K562 (cell line): ENCODE results near the gene NR0B2. TPM values are rescaled to one million over a fixed set of nuclear protein-coding genes. Genes with fewer than 3 reads are reported as not detected.

Experiments
- ATAC-seq: fragments of 200-7000 bp; cut with Tn5 transposase; 3 replicates; pipeline ENCODE4 v1.9.1; 2020; ENCODE audit warnings: moderate library complexity
- BruUV-seq: library from RNA; stranded (reverse); fragments of 400-500 nt; replicated peaks from 2 replicates; lab custom pipeline; 2021; lab: Mats Ljungman, UMichigan
- CTCF ChIA-PET: fragments of 300-600 bp; formaldehyde crosslinking; extraction: SDS; loops from one replicate; lab custom pipeline; 2021; ENCODE audit warnings: low intra/inter-chr PET ratio; lab: Yijun Ruan, JAX
- POLR2A ChIA-PET: fragments of 300-600, 350-650 bp; sonication (Branson Sonifier 250); formaldehyde crosslinking; extraction: SDS; loops from one replicate; lab custom pipeline; 2021; ENCODE audit warnings: antibody characterized with exemption, inconsistent platforms; lab: Yijun Ruan, JAX
- DNase-seq, 4 experiments: peaks; one replicate each; pipeline versions ENCODE4 v3.0.0 to v3.0.0-alpha.2; 2011 to 2018; ENCODE audit warnings: low spot score in 3 of 4, mixed read lengths in 3 of 4; ENCODE audit errors: extremely low read depth in 1 of 4
- FAIRE-seq: peaks from 2 replicates; lab custom pipeline; 2011; peaks lifted over from hg19 to GRCh38; lab: Jason Lieb, UNC
- H2AFZ ChIP-seq: 2 replicates; pipeline ENCODE4 v1.6.0; 2011; ENCODE audit warnings: low read depth, low read length, control low read depth, inconsistent platforms
- H3K27ac ChIP-seq: fragments of 200-600 bp; 3 replicates; pipeline ENCODE4 v1.8.0; 2011; ENCODE audit warnings: low read depth, mild to moderate bottlenecking, control low read depth, inconsistent platforms, low read length, moderate library complexity, mixed read lengths; ENCODE audit errors: extremely low read depth
- H3K27me3 ChIP-seq, 2 experiments: fragments of 300-600 bp in 1 of 2; 2 replicates in 1 of 2; 3 replicates in 1 of 2; pipeline versions ENCODE4 v1.6.0 to v1.8.0; 2011; ENCODE audit warnings: inconsistent platforms in 2 of 2, low read length in 2 of 2, mild to moderate bottlenecking in 1 of 2, mixed read lengths in 1 of 2, moderate library complexity in 1 of 2; ENCODE audit not compliant: control insufficient read depth in 2 of 2, insufficient read depth in 2 of 2
- H3K36me3 ChIP-seq: fragments of 300-600 bp; 3 replicates; pipeline ENCODE4 v1.8.0; 2011; ENCODE audit warnings: mild to moderate bottlenecking, low read length, inconsistent platforms; ENCODE audit not compliant: control insufficient read depth, insufficient read depth
- H3K4me1 ChIP-seq, 2 experiments: fragments of 200-600 bp in 1 of 2; replicated peaks in 1 of 2; 2 replicates in 1 of 2; 3 replicates in 1 of 2; pipeline versions ENCODE4 v1.5.1 to v1.8.0; 2011; ENCODE audit warnings: inconsistent platforms in 2 of 2, low read length in 2 of 2, mild to moderate bottlenecking in 1 of 2, mixed read lengths in 1 of 2, moderate library complexity in 1 of 2; ENCODE audit not compliant: control insufficient read depth in 2 of 2, insufficient read depth in 2 of 2
- H3K4me2 ChIP-seq: 2 replicates; pipeline ENCODE4 v1.6.1; 2011; ENCODE audit warnings: low read length, control low read depth, inconsistent platforms, mixed read lengths; ENCODE audit not compliant: insufficient read depth
- H3K4me3 ChIP-seq: fragments of 200-600 bp; sonication (generic), shearing (Covaris generic); 2 replicates; pipeline ENCODE4 v1.5.1; 2016; ENCODE audit warnings: control low read depth, inconsistent platforms
- H3K79me2 ChIP-seq: fragments of 200-600 bp; 3 replicates; pipeline ENCODE4 v1.8.0; 2011; ENCODE audit warnings: low read length, inconsistent platforms; ENCODE audit not compliant: control insufficient read depth, insufficient read depth
- H3K9ac ChIP-seq, 2 experiments: 2 replicates each; pipeline versions ENCODE4 v1.6.0 to v1.6.1; 2011; ENCODE audit warnings: low read depth in 2 of 2, low read length in 2 of 2, control low read depth in 1 of 2, inconsistent platforms in 1 of 2, mild to moderate bottlenecking in 1 of 2, mixed read lengths in 1 of 2; ENCODE audit not compliant: insufficient read depth in 1 of 2
- H3K9me1 ChIP-seq: one replicate; pipeline ENCODE4 v1.6.0; 2011; ENCODE audit warnings: inconsistent platforms, mild to moderate bottlenecking, low read length, moderate library complexity; ENCODE audit not compliant: control insufficient read depth, insufficient read depth
- H3K9me3 ChIP-seq: replicated peaks from 2 replicates; pipeline ENCODE4 v1.5.1; 2011; ENCODE audit warnings: low read depth, low read length, inconsistent platforms; ENCODE audit not compliant: control insufficient read depth, insufficient read depth
- H4K20me1 ChIP-seq: replicated peaks from 2 replicates; pipeline ENCODE4 v1.6.1; 2011; ENCODE audit warnings: low read length, inconsistent platforms, mixed read lengths; ENCODE audit not compliant: control insufficient read depth, insufficient read depth
- E2F3 ChIP-seq: fragments of 250-450 bp; sonication (Bioruptor Pico); IDR thresholded peaks from 2 replicates; pipeline ENCODE4 v1.4.0; 2020; ENCODE audit warnings: mild to moderate bottlenecking
- FUS ChIP-seq: fragments of 200-400 bp; formaldehyde crosslinking; optimal IDR thresholded peaks from 2 replicates; pipeline ENCODE3; 2017; ENCODE audit warnings: low read depth, low read length
- HLTF ChIP-seq: fragments of 450-650 bp; IDR thresholded peaks from 2 replicates; pipeline ENCODE4 v1.6.1; 2016
- PYGO2 ChIP-seq: fragments of 450-650 bp; IDR thresholded peaks from 2 replicates; pipeline ENCODE4 v1.6.1; 2016; ENCODE audit warnings: mild to moderate bottlenecking, missing genetic modification characterization, moderate library complexity, missing compliant biosample characterization
- RBM22 ChIP-seq: fragments of 200-400 bp; formaldehyde crosslinking; IDR thresholded peaks from 2 replicates; pipeline ENCODE4 v1.6.1; 2018; ENCODE audit warnings: low read length, low read depth; ENCODE audit not compliant: poor library complexity, severe bottlenecking
- RBM25 ChIP-seq: fragments of 200-400 bp; formaldehyde crosslinking; IDR thresholded peaks from 2 replicates; pipeline ENCODE4 v1.6.1; 2018; ENCODE audit warnings: low read length, low read depth, moderate library complexity; ENCODE audit not compliant: severe bottlenecking
- SP1 ChIP-seq: sonication (generic); formaldehyde crosslinking; IDR thresholded peaks from 2 replicates; pipeline ENCODE4 v1.8.1; 2022; ENCODE audit warnings: mild to moderate bottlenecking, missing genetic modification reagents
- STAG1 ChIP-seq: sonication (generic); formaldehyde crosslinking; IDR thresholded peaks from 2 replicates; pipeline ENCODE4 v1.5.0; 2020; ENCODE audit warnings: missing genetic modification reagents, borderline replicate concordance
- TCF7 ChIP-seq: sonication (generic); IDR thresholded peaks from 2 replicates; pipeline ENCODE4 v1.6.1; 2016; ENCODE audit warnings: antibody characterized with exemption, borderline replicate concordance
- ZC3H8 ChIP-seq: fragments of 450-650 bp; IDR thresholded peaks from 2 replicates; pipeline ENCODE4 v1.6.1; 2017
- ZNF197 ChIP-seq: fragments of 200-800 bp; sonication (Bioruptor generic); IDR thresholded peaks from 2 replicates; pipeline ENCODE4 v1.6.1; 2016; ENCODE audit warnings: low read depth, missing genetic modification characterization, missing compliant biosample characterization
- WGBS: fragments of 100-300 bp; shearing (Covaris generic); methylation state at CpG from one replicate; pipeline ENCODE4 v1.1.6; 2016; ENCODE audit warnings: low coverage, mixed read lengths; ENCODE audit not compliant: insufficient coverage; ENCODE audit errors: missing lambda C conversion rate; 5-methylcytosine and 5-hydroxymethylcytosine counted together
- in situ Hi-C: fragments of 300-500 bp; cut with MboI; formaldehyde crosslinking; loops from 4 replicates; pipeline ENCODE4 v1.15.0; 2018; ENCODE audit warnings: inconsistent platforms, mixed read lengths
- intact Hi-C: fragments of 100-400 bp; cut with micrococcal nuclease; formaldehyde crosslinking; loops from 2 replicates; pipeline ENCODE4 v1.14.2; 2022
- polyA plus RNA-seq, 8 experiments: library from polyadenylated mRNA; depleted of rRNA in 4 of 8; stranded (reverse) in 5 of 8; unstranded in 3 of 8; fragments of >200 nt; fragmentation: Nextera tagmentation in 2 of 8; fragmentation: Illumina TruSeq in 1 of 8; extraction: Ambion mirVana in 2 of 8; extraction: Trizol in 1 of 8; gene quantifications; 2 replicates each; pipeline versions ENCODE4 v1.2.1 to v1.2.3, GENCODE V29; 2011 to 2014; ENCODE audit warnings: inconsistent platforms in 1 of 8, missing spikeins in 1 of 8
- total RNA-seq, 7 experiments: library from RNA; depleted of rRNA in 6 of 7; stranded (reverse); fragments of >200 nt in 6 of 7; fragmentation: Illumina TruSeq in 2 of 7; extraction: Trizol in 2 of 7; gene quantifications; 2 replicates each; pipeline versions ENCODE4 v1.2.1 to v1.2.3, GENCODE V29; 2011 to 2021; ENCODE audit warnings: low replicate concordance in 1 of 7

NR0B2 gene
- total and polyA plus RNA-seq, 9 of the 15 experiments (the other 6 are each of a cell fraction or from before 2014, with no cell fraction given) = not detected

- Histone ChIP-seq H3K9me1 (no peaks in the 10 kb centered on the region), H3K4me3 (no peak overlapping the region), H3K79me2 (peaks cover 28% of the 10 kb centered on the region), H3K36me3 (peaks cover 58% of the 10 kb centered on the region), H4K20me1 (peaks cover 1% of the 10 kb centered on the region; the same call in 1 of the 2 replicates), H3K9ac (peak overlapping the region in 1 of 2 experiments; percentile 50; a peak in 1 of 4 replicates), H3K27me3 (no peaks in the 10 kb centered on the region; a peak in 1 of 5 replicates), H3K9me3 (no peaks in the 10 kb centered on the region), H3K4me1 (peaks cover 12 to 24% of the 10 kb centered on the region in 2 experiments), H3K27ac (no peak overlapping the region), H2AFZ (no peak overlapping the region), H3K4me2 (no peak overlapping the region)
- no peak for DNase-seq
- no TSS peak for BruUV-seq
- in situ Hi-C loops (no loop called here), intact Hi-C loops (no loop called here)
- FAIRE-seq = no peak
- ATAC-seq = no peak
- no peak for TF ChIP-seq ZNF197 (CRISPR knock-in tag)
- no peak for TF ChIP-seq RBM22
- TF ChIP-seq STAG1 (CRISPR knock-in tag) = no peak
- TF ChIP-seq SP1 (CRISPR knock-in tag) = no peak
- no peak for TF ChIP-seq HLTF
- no peak for TF ChIP-seq PYGO2 (tag)
- TF ChIP-seq FUS = no peak
- no peak for TF ChIP-seq TCF7
- no peak for TF ChIP-seq E2F3 (CRISPR knock-in tag)
- TF ChIP-seq ZC3H8 = no peak
- TF ChIP-seq RBM25 = no peak
- CTCF ChIA-PET = no interaction called here
- POLR2A ChIA-PET = no interaction called here
- WGBS = 95% methylated on average over 13 of the region's 13 CpGs
Measured at GRCh38 chr1:26894263-26894662, 19.5 kb downstream of the NR0B2 start.
